ENCODE results near the gene HYI. TPM values are rescaled to one million over a fixed set of nuclear protein-coding genes. Genes with fewer than 3 reads are reported as not detected.
"Not testable (repeated sequence)": the region's sequence is repeated elsewhere in the genome, so short reads cannot be mapped to it uniquely, and the experiment has no call there.

The HYI gene
- total RNA-seq, 4 donors from 2014 or later = 7.4 to 13.4 (median 10.7) TPM

DNA sequence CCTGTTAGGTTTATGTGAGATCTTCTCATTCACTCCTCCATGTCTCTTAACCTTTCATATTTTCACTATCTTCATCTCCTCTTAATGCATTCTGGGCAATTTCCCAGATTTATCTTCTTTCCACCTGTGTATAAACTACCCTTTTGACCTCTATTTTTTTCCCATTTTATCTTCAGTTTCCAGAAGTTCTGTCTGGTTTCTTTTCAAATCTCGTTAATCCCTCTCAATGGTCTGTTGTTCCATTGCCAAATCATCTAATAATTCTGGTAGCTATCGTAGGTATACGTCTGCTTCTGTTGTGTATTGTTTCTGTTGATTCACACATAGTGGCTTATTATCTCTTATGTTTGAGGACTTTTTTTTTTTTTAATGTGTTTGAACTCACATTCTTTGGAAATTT is 25.7 kb upstream of the HYI start:
- intact Hi-C loops (cut with DNase I; ENCODE audit: low total_unique reads) (no loop called here), in situ Hi-C loops (cut with MboI; ENCODE audit: low sequenced_read_pairs in 4 of 4) (no loop called here)
- DNase-seq (no peak), ATAC-seq (no peak)
- no peaks in the 10 kb centered on the region for H3K9me3 ChIP-seq
- H3K36me3 ChIP-seq = no peaks in the 10 kb centered on the region
- H3K27ac ChIP-seq = no peak overlapping the region
- no peaks in the 10 kb centered on the region for H3K27me3 ChIP-seq
- H3K4me1 ChIP-seq = no peaks in the 10 kb centered on the region
- H3K4me3 ChIP-seq = no peak overlapping the region
- TF ChIP-seq, protein P1, sequence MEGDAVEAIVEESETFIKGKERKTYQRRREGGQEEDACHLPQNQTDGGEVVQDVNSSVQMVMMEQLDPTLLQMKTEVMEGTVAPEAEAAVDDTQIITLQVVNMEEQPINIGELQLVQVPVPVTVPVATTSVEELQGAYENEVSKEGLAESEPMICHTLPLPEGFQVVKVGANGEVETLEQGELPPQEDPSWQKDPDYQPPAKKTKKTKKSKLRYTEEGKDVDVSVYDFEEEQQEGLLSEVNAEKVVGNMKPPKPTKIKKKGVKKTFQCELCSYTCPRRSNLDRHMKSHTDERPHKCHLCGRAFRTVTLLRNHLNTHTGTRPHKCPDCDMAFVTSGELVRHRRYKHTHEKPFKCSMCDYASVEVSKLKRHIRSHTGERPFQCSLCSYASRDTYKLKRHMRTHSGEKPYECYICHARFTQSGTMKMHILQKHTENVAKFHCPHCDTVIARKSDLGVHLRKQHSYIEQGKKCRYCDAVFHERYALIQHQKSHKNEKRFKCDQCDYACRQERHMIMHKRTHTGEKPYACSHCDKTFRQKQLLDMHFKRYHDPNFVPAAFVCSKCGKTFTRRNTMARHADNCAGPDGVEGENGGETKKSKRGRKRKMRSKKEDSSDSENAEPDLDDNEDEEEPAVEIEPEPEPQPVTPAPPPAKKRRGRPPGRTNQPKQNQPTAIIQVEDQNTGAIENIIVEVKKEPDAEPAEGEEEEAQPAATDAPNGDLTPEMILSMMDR (IDR thresholded peaks at IDR 0.05 in 4 of 5, conservative IDR thresholded peaks at IDR 0.05 in 1 of 5) = no peak
- TF ChIP-seq POLR2A (IDR thresholded peaks at IDR 0.05) = no peak

GRCh38 chr1:43477716-43478115 is 24.0 kb upstream of the HYI start:
- ATAC-seq (no peak), DNase-seq (no peak)
- Histone ChIP-seq H3K4me3 (no peak overlapping the region), H3K4me1 (no peaks in the 10 kb centered on the region), H3K27ac (no peak overlapping the region), H3K9me3 (no peaks in the 10 kb centered on the region), H3K36me3 (no peaks in the 10 kb centered on the region), H3K27me3 (no peaks in the 10 kb centered on the region)
- TF ChIP-seq, protein P1 (IDR thresholded peaks at IDR 0.05 in 4 of 5, conservative IDR thresholded peaks at IDR 0.05 in 1 of 5) = no peak
- no peak for TF ChIP-seq POLR2A (IDR thresholded peaks at IDR 0.05)
- intact Hi-C loops (cut with DNase I; ENCODE audit: low total_unique reads) (no loop called here), in situ Hi-C loops (cut with MboI; ENCODE audit: low sequenced_read_pairs in 4 of 4) (no loop called here)

DNA sequence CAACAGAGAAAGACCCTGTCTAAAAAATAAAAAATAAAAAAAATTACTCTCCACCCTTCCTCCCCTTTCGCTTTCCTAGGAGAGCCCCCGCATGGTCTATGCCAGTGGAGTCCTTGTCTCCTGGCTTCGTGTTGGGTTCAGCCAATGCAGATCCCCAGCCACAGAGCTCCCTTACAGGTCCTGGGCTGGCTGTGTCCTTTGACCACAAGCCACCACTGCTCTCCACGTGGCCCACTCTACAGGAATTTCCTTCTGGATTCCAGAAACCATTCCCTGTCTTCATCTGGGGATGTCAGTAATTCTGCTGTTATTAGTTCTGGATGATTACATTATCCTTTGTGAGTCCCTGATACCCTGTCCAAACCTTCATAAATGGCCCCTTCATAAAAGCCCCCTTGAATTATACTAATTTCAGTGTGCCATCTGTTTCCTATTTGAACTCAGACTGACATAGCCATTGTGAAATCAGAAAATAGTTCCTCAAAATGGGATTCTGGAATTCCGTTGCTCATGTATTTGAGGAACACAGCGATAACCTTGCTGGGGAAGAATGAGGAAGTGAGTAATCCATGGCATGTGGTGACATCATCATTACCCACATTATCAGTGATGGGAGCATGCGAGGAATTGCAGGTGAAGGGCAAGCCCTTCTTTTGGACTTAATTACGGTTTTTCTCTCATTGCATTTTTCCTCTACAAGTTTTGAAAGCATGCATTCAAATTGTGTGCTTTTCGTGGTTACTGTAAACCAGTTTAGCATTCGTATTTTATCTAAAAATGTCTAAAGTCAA is 22.1 kb upstream of the HYI start:
- H3K4me3 ChIP-seq; intact Hi-C loops (cut with DNase I; ENCODE audit: low total_unique reads); H3K27ac ChIP-seq; H3K4me1 ChIP-seq; in situ Hi-C loops (cut with MboI; ENCODE audit: low sequenced_read_pairs in 4 of 4); DNase-seq; H3K27me3 ChIP-seq; ATAC-seq; H3K9me3 ChIP-seq; H3K36me3 ChIP-seq: not testable (repeated sequence)

DNA sequence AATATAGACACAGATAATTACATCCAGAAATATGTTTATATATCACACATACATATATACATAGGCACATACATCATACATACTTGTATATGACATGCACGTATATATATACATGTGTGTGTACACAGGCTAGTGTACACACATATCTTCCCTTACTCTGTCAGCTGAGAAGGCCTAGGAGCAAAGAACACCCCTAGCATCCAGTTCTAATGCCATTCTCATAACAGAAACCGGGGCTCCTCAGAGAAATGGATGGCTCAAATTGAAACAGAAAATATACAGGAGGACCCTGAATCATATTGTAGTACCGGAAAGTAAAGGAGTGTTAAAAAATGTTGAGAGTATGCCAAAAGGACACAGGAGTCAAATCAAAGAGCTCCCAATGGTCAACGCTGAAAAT is 19.7 kb upstream of the HYI start:
- Histone ChIP-seq H3K36me3 (no peaks in the 10 kb centered on the region), H3K27ac (no peak overlapping the region), H3K9me3 (no peaks in the 10 kb centered on the region), H3K4me1 (no peaks in the 10 kb centered on the region), H3K27me3 (no peaks in the 10 kb centered on the region), H3K4me3 (no peak overlapping the region)
- intact Hi-C loops (cut with DNase I; ENCODE audit: low total_unique reads) = no loop called here
- TF ChIP-seq, protein P1 (IDR thresholded peaks at IDR 0.05 in 4 of 5, conservative IDR thresholded peaks at IDR 0.05 in 1 of 5) = no peak
- no peak for TF ChIP-seq POLR2A (IDR thresholded peaks at IDR 0.05)
- ATAC-seq (no peak), DNase-seq (no peak)
- in situ Hi-C loops (cut with MboI; ENCODE audit: low sequenced_read_pairs in 4 of 4) = no loop called here

GRCh38 chr1:43472463-43473151 is 18.9 kb upstream of the HYI start:
- H3K36me3 ChIP-seq; in situ Hi-C loops (cut with MboI; ENCODE audit: low sequenced_read_pairs in 4 of 4); ATAC-seq; H3K9me3 ChIP-seq; H3K27me3 ChIP-seq; H3K27ac ChIP-seq; intact Hi-C loops (cut with DNase I; ENCODE audit: low total_unique reads); H3K4me1 ChIP-seq; DNase-seq; H3K4me3 ChIP-seq: not testable (repeated sequence)
